ENCODE measurements around the gene CTIF. TPM values are rescaled to one million over a fixed set of nuclear protein-coding genes. Genes with fewer than 3 reads are reported as not detected.

The CTIF gene
- total RNA-seq, 2 donors from 2014 or later, result 6.1 to 7.3 TPM

DNA sequence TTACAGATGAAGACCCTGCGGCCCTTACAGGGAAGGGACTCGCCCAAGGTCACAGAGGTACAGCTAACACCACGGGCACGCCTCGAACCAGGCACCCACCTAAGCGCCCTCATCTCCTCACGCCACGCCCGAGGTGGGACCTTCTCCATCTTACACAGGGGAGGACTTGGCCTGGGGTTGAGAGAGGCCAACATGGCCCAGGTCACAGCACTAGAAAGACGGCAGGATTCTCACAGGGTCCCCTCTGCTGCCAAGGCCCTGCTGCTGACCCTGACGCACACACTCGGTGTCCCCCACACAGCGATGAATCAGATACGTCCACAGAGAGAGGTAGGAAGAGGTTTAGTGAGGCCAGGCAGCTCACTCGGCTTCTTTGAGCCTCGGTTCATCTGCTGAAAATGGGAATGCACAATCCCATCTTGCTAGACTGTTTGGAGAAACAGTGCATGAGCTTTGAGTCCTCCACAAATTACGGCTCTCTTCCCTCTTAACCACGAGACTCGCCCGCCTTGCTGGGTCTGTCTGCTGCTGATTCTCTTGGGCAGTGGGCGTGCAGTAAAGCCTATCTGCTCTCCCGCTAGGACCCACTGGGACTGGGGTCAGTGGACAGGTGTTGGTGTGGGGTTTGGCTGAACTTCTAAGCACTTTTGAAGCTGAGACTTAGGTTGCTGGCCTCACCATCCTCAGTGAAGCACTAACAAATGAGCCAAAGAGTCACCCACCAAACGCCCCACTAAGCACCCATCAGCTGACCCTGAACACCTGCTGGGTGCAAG is 332.7 kb downstream of the CTIF start:
- H3K36me3 Mint-ChIP-seq (ENCODE audit: low read depth), result no peaks in the 10 kb centered on the region
- no peaks in the 10 kb centered on the region for H3K27me3 Mint-ChIP-seq
- peaks cover 25% of the 10 kb centered on the region for H3K4me1 Mint-ChIP-seq
- no peaks in the 10 kb centered on the region for H3K9me3 ChIP-seq (ENCODE audit: control insufficient read depth, low read length, poor library complexity, severe bottlenecking)
- H3K27ac Mint-ChIP-seq, result peak overlapping the region; percentile 47
- DNase-seq (no peak), ATAC-seq (no peak)
- H3K4me3 Mint-ChIP-seq, result no peak overlapping the region

DNA sequence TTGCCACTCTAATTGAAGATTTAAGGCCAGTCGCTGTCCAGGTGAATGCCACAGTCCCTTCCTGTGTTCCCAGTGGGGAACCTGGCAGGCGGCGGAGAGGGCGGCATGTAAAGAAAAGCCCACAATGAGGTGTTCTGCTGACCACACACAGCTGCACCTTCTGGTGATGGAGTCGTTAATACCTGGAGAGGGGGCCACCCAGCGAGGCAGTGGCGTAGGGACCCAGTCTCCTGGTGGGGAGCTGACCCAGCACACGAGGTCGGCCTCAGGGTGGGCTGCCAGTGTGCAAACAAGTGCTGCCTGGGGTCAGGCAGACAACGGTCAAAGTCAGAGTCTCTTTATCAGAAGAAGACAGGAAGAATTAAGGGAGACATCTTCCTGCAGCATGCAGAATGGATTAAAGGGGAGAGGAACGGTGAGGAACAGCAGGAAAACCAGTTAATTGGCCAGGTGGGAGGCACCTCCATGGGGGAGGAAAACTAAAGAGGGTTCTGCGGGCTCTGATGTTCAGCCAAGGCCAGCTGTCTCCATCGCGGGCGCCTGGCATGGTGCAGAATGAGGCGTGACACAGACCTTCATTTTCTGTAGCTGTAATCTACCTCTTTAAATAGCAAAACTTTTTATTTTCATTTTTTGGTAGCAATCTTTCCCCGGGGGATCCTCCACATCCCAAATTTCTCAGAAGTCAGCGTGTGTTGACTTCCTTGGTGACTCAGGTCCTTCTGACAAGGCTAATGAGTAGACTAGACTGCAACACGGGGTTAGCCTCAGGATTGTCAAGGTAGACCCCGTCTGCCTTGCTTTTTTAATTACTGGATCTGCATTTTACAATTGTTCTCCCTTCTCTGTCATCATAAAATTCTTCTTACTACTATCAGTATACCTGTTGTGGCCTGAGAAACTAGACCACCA is 333.7 kb downstream of the CTIF start:
- Mint-ChIP-seq H3K4me3 (no peak overlapping the region), H3K4me1 (peaks cover 25% of the 10 kb centered on the region), H3K27me3 (no peaks in the 10 kb centered on the region), H3K27ac (peak overlapping the region; percentile 47), H3K36me3 (ENCODE audit: low read depth) (no peaks in the 10 kb centered on the region)
- DNase-seq (no peak), ATAC-seq (no peak)
- H3K9me3 ChIP-seq (ENCODE audit: control insufficient read depth, low read length, poor library complexity, severe bottlenecking), result no peaks in the 10 kb centered on the region

DNA sequence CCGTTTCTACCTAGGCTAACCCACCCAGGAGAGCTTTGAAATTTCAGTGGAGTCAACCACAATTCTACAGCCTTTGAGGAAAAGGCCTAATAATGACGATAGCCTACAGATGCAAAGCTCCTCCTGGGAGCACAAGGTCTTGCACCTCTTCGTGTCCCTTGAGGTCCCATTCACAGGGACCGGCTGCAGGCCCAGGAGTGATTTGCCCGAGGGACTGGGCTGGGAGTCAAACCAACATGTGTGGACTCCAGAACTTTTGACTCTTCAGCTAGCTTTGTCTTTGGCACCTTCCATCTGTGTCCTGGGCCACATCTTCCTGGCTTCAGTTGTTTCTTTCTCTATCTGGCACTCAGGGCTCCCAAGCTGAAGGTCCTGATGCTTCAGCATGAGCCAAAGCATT is 335.4 kb downstream of the CTIF start:
- peaks cover 18% of the 10 kb centered on the region for H3K4me1 Mint-ChIP-seq
- H3K36me3 Mint-ChIP-seq (ENCODE audit: low read depth), result no peaks in the 10 kb centered on the region
- H3K4me3 Mint-ChIP-seq, result no peak overlapping the region
- peaks cover 5% of the 10 kb centered on the region for H3K27me3 Mint-ChIP-seq
- H3K27ac Mint-ChIP-seq, result no peak overlapping the region
- DNase-seq, result no peak
- H3K9me3 ChIP-seq (ENCODE audit: control insufficient read depth, low read length, poor library complexity, severe bottlenecking), result no peaks in the 10 kb centered on the region
- no peak for ATAC-seq

GRCh38 chr18:48874701-48875162 is 335.9 kb downstream of the CTIF start:
- Mint-ChIP-seq H3K27me3 (peaks cover 5% of the 10 kb centered on the region), H3K27ac (no peak overlapping the region), H3K36me3 (ENCODE audit: low read depth) (no peaks in the 10 kb centered on the region), H3K4me1 (peaks cover 17% of the 10 kb centered on the region), H3K4me3 (no peak overlapping the region)
- DNase-seq (no peak), ATAC-seq (no peak)
- H3K9me3 ChIP-seq (ENCODE audit: control insufficient read depth, low read length, poor library complexity, severe bottlenecking), result no peaks in the 10 kb centered on the region

- H3K4me1 Mint-ChIP-seq, result peaks cover 22% of the 10 kb centered on the region
- H3K4me3 Mint-ChIP-seq, result no peak overlapping the region
- DNase-seq (no peak), ATAC-seq (no peak)
- H3K27ac Mint-ChIP-seq, result no peak overlapping the region
- H3K36me3 Mint-ChIP-seq (ENCODE audit: low read depth), result no peaks in the 10 kb centered on the region
- H3K27me3 Mint-ChIP-seq, result peaks cover 5% of the 10 kb centered on the region
- H3K9me3 ChIP-seq (ENCODE audit: control insufficient read depth, low read length, poor library complexity, severe bottlenecking), result no peaks in the 10 kb centered on the region
Measured at GRCh38 chr18:48875314-48875941, 336.6 kb downstream of the CTIF start.

- no peak for ATAC-seq
- Mint-ChIP-seq H3K4me3 (no peak overlapping the region), H3K36me3 (ENCODE audit: low read depth) (no peaks in the 10 kb centered on the region), H3K4me1 (peaks cover 26% of the 10 kb centered on the region), H3K27me3 (peaks cover 5% of the 10 kb centered on the region), H3K27ac (no peak overlapping the region)
- DNase-seq, result no peak
- no peaks in the 10 kb centered on the region for H3K9me3 ChIP-seq (ENCODE audit: control insufficient read depth, low read length, poor library complexity, severe bottlenecking)
Measured at GRCh38 chr18:48875942-48876511, 337.2 kb downstream of the CTIF start.

DNA sequence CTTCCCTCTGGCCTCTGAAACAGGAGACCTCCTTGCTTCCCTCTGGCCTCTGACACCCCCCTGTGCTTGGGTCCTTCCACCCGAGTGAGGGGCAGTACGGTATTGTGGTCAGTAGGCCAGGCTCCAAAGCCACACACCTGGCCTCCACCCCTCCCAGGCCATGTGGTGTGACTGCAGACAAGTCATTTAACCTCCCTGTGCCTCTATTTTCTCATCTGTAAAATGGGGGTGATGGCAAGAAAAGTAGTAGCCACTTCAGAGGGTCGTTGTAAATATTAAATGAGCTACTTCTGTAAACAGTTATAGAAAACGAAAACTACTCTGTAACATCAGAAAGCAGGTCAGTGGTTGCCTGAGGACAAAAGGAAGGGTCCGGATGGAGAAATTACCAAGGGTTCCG is 337.8 kb downstream of the CTIF start:
- ATAC-seq, result no peak
- H3K4me1 Mint-ChIP-seq, result peaks cover 26% of the 10 kb centered on the region
- no peak overlapping the region for H3K4me3 Mint-ChIP-seq

GRCh38 chr18:48877941-48878340 is 339.1 kb downstream of the CTIF start:
- DNase-seq (no peak), ATAC-seq (no peak)
- no peak overlapping the region for H3K4me3 Mint-ChIP-seq
- no peaks in the 10 kb centered on the region for H3K36me3 Mint-ChIP-seq (ENCODE audit: low read depth)
- no peaks in the 10 kb centered on the region for H3K9me3 ChIP-seq (ENCODE audit: control insufficient read depth, low read length, poor library complexity, severe bottlenecking)
- no peak overlapping the region for H3K27ac Mint-ChIP-seq
- H3K4me1 Mint-ChIP-seq, result peaks cover 19% of the 10 kb centered on the region
- peaks cover 5% of the 10 kb centered on the region for H3K27me3 Mint-ChIP-seq

More for the DNA sequence above, 337.8 kb downstream of the CTIF start:
- no peaks in the 10 kb centered on the region for H3K9me3 ChIP-seq (ENCODE audit: control insufficient read depth, low read length, poor library complexity, severe bottlenecking)
- Mint-ChIP-seq H3K36me3 (ENCODE audit: low read depth) (no peaks in the 10 kb centered on the region), H3K27ac (no peak overlapping the region), H3K27me3 (peaks cover 5% of the 10 kb centered on the region)
- no peak for DNase-seq

DNA sequence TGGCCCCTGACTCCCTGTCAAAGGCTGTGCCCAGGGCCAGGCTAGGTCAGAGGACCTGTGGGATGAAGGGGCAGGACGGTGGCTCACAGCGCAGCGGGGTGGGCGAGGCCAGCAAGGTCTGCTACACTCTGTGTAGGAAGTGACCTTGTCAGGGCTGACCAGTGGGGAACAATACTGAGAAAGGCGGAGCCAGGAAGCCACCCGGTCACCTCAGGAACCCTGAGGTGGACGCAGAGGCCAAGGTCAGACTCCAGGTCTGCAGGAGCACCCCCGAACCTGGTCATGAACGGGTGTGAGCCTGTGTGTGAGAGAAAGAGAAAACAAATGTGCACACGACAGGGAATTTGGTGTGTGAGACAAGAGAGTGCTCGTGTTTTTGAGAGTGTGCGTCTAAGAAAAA is 339.6 kb downstream of the CTIF start:
- DNase-seq (no peak), ATAC-seq (no peak)
- Mint-ChIP-seq H3K27me3 (peaks cover 5% of the 10 kb centered on the region), H3K4me3 (no peak overlapping the region), H3K36me3 (ENCODE audit: low read depth) (no peaks in the 10 kb centered on the region), H3K27ac (no peak overlapping the region), H3K4me1 (peaks cover 15% of the 10 kb centered on the region)
- H3K9me3 ChIP-seq (ENCODE audit: control insufficient read depth, low read length, poor library complexity, severe bottlenecking), result no peaks in the 10 kb centered on the region

DNA sequence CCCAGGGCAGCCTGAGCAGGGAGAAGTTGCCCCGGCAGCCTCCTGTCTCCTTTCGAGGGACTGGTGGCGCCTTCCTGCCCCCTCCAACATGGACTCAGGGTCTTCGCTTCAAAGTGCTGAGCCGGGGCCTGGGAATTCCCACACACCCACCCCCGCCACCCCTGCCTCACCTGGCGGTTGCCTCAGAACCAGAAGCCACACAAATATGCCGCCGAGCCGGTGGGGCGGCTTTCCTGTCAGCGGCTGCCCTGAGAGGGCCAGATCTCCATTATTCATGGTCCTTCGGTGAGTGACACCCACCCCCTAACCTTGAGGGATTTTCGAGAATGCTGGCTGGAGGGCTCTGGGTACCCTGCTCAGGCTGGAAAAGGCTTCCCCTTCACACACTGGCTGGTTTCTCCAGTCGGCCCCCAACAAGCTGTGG is 340.2 kb downstream of the CTIF start:
- Mint-ChIP-seq H3K4me3 (no peak overlapping the region), H3K27me3 (peaks cover 5% of the 10 kb centered on the region), H3K27ac (no peak overlapping the region), H3K4me1 (peaks cover 15% of the 10 kb centered on the region), H3K36me3 (ENCODE audit: low read depth) (no peaks in the 10 kb centered on the region)
- DNase-seq (no peak), ATAC-seq (no peak)
- H3K9me3 ChIP-seq (ENCODE audit: control insufficient read depth, low read length, poor library complexity, severe bottlenecking), result no peaks in the 10 kb centered on the region

DNA sequence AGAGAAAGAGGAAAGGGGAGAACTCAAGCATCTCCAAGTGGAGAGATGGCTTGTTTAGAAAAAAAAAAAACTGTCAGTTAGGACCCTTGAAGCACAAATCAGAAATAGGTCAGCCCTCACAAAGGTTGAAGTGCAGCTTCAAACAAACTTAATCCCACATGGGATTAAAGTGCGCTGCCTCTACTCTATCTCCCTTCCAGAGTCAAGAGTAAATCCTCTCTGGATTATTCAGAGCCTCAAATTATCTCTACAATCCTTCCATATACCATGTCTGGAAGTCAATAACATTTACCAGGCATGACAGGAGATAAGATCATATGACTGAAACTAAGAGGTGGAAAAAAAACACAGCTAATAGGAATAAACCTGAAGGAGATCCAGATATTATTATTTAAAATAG is 342.1 kb downstream of the CTIF start:
- H3K9me3 ChIP-seq (ENCODE audit: control insufficient read depth, low read length, poor library complexity, severe bottlenecking), result no peaks in the 10 kb centered on the region
- Mint-ChIP-seq H3K36me3 (ENCODE audit: low read depth) (peaks cover 3% of the 10 kb centered on the region), H3K4me3 (no peak overlapping the region), H3K27ac (peak overlapping the region; percentile 89), H3K27me3 (peaks cover 5% of the 10 kb centered on the region), H3K4me1 (peaks cover 17% of the 10 kb centered on the region)
- no peak for ATAC-seq
- no peak for DNase-seq

DNA sequence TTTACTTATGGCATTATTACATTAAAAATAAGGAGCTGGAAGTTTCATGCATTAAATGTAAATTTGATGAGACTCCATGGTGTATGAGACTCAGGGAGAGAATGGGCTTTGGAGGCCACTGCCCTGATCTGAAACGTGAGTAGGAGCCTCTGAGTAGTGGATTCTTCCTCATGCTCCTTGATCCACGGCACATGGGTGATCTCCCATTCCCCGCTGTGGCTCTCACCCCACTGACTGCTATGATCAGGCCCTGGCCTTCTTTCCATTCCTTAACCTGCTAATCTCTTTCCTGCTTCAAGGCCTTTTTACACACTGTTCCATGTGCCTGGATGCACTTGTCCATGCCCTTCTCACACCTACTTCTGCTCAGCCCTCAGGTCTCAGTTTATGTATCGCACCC is 343.5 kb downstream of the CTIF start:
- Mint-ChIP-seq H3K36me3 (ENCODE audit: low read depth) (peaks cover 3% of the 10 kb centered on the region), H3K4me3 (no peak overlapping the region), H3K27me3 (peaks cover 5% of the 10 kb centered on the region), H3K4me1 (peaks cover 20% of the 10 kb centered on the region), H3K27ac (no peak overlapping the region)
- ATAC-seq (no peak), DNase-seq (no peak)
- no peaks in the 10 kb centered on the region for H3K9me3 ChIP-seq (ENCODE audit: control insufficient read depth, low read length, poor library complexity, severe bottlenecking)

DNA sequence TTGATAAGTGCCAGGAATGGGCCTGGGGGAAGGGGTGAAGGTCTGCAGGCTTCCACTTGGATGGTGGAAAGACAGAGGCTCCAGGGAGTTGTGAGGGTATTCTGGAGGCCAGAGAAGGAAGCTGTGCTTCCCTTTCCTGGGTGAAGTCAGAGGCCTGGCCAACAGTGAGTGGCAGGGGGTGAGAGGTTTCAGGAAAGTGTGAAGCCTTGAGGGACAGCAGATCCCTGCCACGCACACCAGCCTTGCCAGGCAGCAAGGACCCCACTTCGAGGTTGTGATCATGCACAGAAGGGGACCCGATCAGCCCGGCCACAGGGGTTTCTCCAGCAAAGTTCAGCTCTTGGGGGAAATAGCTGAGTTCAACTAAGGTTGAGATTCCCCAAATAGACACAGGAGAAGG is 345.5 kb downstream of the CTIF start:
- H3K36me3 Mint-ChIP-seq (ENCODE audit: low read depth), result peaks cover 3% of the 10 kb centered on the region
- peak overlapping the region; percentile 89 for H3K27ac Mint-ChIP-seq
- no peak for ATAC-seq

More for the DNA sequence above, 345.5 kb downstream of the CTIF start:
- H3K4me3 Mint-ChIP-seq, result no peak overlapping the region
- no peak for DNase-seq
- peaks cover 15% of the 10 kb centered on the region for H3K4me1 Mint-ChIP-seq
- H3K9me3 ChIP-seq (ENCODE audit: control insufficient read depth, low read length, poor library complexity, severe bottlenecking), result no peaks in the 10 kb centered on the region
- no peaks in the 10 kb centered on the region for H3K27me3 Mint-ChIP-seq

Measured in T-helper 17 cell (primary cell).